HG03575 (cell line): ENCODE results near the gene EYS.
"Not testable (repeated sequence)": the region's sequence is repeated elsewhere in the genome, so short reads cannot be mapped to it uniquely, and the experiment has no call there.

ENCODE experiments used
- ATAC-seq: cut with Tn5 transposase; IDR thresholded peaks from one replicate; pipeline ENCODE4 v1.9.1; 2021; ENCODE audit not compliant: unreplicated experiment, insufficient number of reproducible peaks, low FRiP score; ENCODE audit errors: extremely low read depth

EYS gene

GRCh38 chr6:64034910-64035655 lies 1671.9 kb downstream of the EYS start:
- ATAC-seq, result no peak

- ATAC-seq, result no peak
Measured at GRCh38 chr6:64034291-64034690, 1672.7 kb downstream of the EYS start.

GRCh38 chr6:64030950-64031618 lies 1675.9 kb downstream of the EYS start:
- not testable (repeated sequence) for ATAC-seq

DNA sequence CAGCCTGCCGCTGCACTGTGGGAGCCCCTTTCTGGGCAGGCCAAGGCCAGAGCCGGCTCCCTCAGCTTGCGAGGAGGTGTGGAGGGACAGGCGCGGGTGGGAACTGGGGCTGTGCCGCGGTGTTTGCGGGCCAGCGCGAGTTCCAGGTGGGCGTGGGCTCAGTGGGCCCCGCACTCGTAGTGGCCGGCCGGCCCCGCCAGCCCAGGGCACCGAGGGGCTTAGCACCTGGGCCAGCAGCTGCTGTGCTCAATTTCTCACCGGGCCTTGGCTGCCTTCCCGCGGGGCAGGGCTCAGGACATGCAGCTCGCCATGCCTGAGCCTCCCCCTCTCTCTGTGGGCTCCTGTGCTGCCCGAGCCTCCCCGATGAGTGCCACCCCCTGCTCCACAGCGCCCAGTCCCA lies 1683.3 kb downstream of the EYS start:
- no peak for ATAC-seq

DNA sequence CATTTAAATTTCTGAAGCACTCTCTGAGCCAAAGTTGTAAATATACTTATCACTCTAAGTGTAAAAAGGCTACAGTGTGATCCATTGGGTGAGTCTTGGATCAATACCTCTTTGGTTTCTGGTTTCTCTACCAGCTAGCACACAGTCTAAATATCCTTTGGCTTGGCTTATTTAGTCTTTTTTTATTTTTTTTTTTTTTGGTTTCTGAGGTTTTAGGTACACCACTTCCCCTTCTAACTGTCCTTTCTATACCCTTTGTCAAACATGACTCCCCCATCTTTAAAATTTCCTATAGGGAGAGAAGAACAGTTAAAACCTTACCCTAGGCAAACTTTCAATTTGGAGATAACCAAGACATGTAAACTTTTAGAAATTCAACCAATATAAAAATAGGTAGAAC lies 1692.4 kb downstream of the EYS start:
- no peak for ATAC-seq

DNA sequence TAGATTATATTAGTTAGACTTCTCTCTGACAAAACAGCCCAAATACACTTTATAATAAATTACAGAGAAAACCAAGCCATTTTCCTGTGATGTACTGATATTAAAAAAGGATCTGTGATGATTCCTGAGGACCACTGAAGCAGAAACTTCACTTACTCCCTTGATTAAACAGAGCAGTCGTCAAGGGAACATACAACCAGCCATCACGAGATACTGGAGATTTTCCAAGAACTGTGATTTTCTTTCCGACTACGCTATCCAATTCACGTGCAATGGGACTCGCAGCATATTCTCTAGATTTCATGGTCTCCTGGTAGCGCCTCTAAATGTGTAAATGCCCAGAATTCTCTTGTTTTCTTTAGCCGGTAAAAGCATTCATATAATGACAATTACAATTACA lies 1694.0 kb downstream of the EYS start:
- no peak for ATAC-seq

- no peak for ATAC-seq
Measured at GRCh38 chr6:64012351-64013001, 1694.5 kb downstream of the EYS start.

- ATAC-seq, result no peak
Measured at GRCh38 chr6:64010666-64011065, 1696.4 kb downstream of the EYS start.

GRCh38 chr6:64010010-64010409 lies 1697.0 kb downstream of the EYS start:
- no peak for ATAC-seq

- ATAC-seq, result no peak
Measured at GRCh38 chr6:64006246-64006645, 1700.8 kb downstream of the EYS start.

- ATAC-seq, result no peak
Measured at GRCh38 chr6:64000818-64001491, 1706.1 kb downstream of the EYS start.

- ATAC-seq, result no peak
Measured at GRCh38 chr6:63999613-64000012, 1707.4 kb downstream of the EYS start.

DNA sequence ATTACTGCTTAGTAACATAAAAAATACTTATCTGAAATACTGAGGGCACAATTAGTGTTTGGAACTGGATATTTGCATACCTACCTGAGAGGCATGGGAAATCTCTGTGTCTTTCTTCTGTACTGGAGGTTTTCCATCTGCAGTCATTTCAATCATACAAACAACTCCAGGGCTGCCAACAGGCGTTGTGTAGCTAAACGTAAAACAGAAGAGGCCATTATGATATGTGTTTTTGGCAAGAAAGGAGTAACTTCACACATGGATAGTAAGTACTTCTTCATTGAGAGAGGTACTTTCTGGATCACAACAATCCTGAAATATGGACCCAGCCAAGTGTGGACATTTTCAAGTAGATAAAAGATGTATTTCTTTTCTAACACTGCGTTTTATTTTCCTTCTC lies 1708.0 kb downstream of the EYS start:
- ATAC-seq, result no peak

GRCh38 chr6:63997734-63998133 lies 1709.3 kb downstream of the EYS start:
- no peak for ATAC-seq

GRCh38 chr6:63997221-63997620 lies 1709.8 kb downstream of the EYS start:
- ATAC-seq, result no peak

GRCh38 chr6:63985223-63985622 lies 1721.8 kb downstream of the EYS start:
- ATAC-seq, result no peak

DNA sequence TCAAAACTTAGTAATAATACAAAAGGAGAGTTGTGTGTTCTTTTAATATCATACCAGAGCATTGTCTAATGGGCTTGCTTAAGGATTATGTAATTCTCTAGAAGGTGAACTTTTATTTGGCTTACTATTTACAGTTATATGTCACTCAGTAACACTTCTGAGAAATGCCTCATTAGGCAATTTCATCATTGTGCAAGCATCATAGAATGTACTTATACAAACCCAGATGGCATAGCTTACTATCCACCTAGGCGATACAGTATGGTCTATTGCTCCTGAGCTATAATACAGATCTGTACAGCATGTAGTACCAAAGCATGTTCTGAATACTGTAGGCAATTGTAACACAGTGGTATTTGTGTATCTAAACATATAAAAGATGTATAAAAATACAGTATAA lies 1731.3 kb downstream of the EYS start:
- ATAC-seq, result no peak

- ATAC-seq, result no peak
Measured at GRCh38 chr6:63968650-63969049, 1738.4 kb downstream of the EYS start.

GRCh38 chr6:63964366-63964765 lies 1742.7 kb downstream of the EYS start:
- ATAC-seq, result no peak
